Measurements from ENCODE around the gene HERC2.

Gene HERC2

DNA sequence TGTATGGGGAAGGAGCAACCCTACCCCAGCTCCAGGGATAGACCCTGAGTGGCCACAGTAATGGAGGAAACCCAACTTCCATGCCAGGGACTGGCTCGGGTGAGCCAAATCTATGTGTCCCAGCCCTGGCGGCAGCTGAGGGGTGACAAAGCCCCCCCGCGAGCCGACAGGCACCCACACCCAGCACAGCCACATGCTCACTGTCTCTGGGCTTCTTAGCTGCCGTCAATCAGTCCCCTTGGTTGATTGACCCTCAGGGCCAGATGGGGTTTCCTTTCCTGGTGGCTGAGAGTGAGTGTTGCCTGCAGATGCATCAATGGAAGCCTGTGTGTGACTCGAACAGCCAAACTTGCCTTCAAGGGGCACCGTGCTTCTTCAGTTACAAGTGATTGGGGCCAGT lies 220.8 kb downstream of the HERC2 start:
- Histone ChIP-seq H3K27ac (ENCODE audit: low read depth, low read length) (no peak overlapping the region), H3K36me3 (ENCODE audit: control insufficient read depth in 5 of 5, insufficient read depth in 5 of 5, low read length in 5 of 5) (no peaks in the 10 kb centered on the region), H3K9me3 (ENCODE audit: control insufficient read depth in 5 of 5, low read length in 5 of 5) (peaks cover 0 to 3% (median 0%) of the 10 kb centered on the region in 5 donors), H3K27me3 (ENCODE audit: control insufficient read depth in 5 of 5, insufficient read depth in 4 of 5, low read length in 5 of 5) (peaks cover 6 to 75% (median 56%) of the 10 kb centered on the region in 5 donors), H3K4me3 (ENCODE audit: low read depth in 1 of 5, low read length in 5 of 5) (no peak overlapping the region), H3K4me1 (ENCODE audit: control insufficient read depth in 5 of 5, insufficient read depth in 5 of 5, low read length in 5 of 5) (peaks cover 0 to 25% (median 19%) of the 10 kb centered on the region in 5 donors), H3K9ac (ENCODE audit: low read length in 5 of 5) (no peak overlapping the region)

DNA sequence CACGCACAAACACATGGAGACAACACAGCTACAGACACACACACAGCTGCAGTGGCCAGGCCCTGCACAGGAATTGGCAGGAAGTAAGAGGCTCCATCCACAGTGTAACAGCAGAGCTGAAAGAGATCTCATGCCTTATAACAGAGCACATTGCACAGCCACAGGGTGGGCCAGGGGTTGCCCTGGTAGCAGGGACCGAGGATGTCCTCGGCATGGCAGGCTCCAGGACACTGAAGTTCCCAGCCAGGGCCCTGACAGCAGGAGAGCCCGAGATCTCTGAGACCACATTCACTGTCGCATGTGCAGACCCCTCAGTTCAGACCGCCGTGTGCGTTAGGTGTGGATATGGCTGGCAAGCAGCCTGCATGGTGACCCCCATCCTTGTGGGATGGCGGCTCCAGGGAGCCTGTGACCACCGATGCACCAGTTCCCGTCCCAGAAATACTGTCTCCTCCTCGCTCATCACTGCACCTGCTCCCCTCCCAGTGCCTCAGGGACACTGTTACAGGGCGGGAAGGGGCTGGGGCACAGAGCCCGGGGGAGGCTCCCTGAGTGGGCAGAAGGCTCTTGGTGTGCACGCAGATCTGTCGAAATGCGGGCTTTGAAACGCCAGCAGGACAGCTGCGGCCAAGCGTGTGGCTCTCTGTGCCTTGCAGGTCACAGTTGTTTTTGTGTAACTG lies 221.3 kb downstream of the HERC2 start:
- no peak overlapping the region for H3K27ac ChIP-seq (ENCODE audit: low read depth, low read length)
- H3K4me1 ChIP-seq (ENCODE audit: control insufficient read depth in 5 of 5, insufficient read depth in 5 of 5, low read length in 5 of 5) = peaks cover 2 to 28% (median 23%) of the 10 kb centered on the region in 5 donors
- no peaks in the 10 kb centered on the region for H3K36me3 ChIP-seq (ENCODE audit: control insufficient read depth in 5 of 5, insufficient read depth in 5 of 5, low read length in 5 of 5)
- H3K9me3 ChIP-seq (ENCODE audit: control insufficient read depth in 5 of 5, low read length in 5 of 5) = peaks cover 0 to 3% (median 0%) of the 10 kb centered on the region in 5 donors
- H3K4me3 ChIP-seq (ENCODE audit: low read depth in 1 of 5, low read length in 5 of 5) = no peak overlapping the region
- no peak overlapping the region for H3K9ac ChIP-seq (ENCODE audit: low read length in 5 of 5)
- H3K27me3 ChIP-seq (ENCODE audit: control insufficient read depth in 5 of 5, insufficient read depth in 4 of 5, low read length in 5 of 5) = peaks cover 8 to 75% (median 56%) of the 10 kb centered on the region in 5 donors

DNA sequence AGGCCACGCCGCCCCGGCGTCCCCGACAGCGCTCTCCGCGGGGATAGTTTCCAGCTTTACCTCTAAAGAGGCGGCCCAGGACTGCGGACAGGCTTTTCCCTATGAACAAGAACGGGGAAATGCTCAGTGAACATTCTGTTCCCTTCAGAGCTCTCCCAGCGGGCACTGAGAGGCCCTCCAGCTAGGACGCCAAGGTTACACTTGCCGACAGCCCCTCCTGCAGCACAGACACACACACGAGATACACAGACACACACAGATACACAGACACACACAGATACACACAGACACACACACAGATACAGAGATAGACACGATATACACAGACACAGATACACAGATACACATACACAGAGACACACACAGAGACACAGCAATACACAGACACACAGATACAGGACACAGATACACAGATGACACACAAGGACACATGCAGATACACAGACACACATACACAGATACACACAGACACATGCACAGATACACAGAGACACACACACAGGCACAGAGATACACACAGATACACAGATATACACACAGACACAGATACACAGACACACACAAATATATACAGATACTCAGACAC lies 222.3 kb downstream of the HERC2 start:
- Histone ChIP-seq H3K36me3 (ENCODE audit: control insufficient read depth in 5 of 5, insufficient read depth in 5 of 5, low read length in 5 of 5) (no peaks in the 10 kb centered on the region), H3K4me3 (ENCODE audit: low read depth in 1 of 5, low read length in 5 of 5) (peak overlapping the region in 2 of 5 donors; percentile 31 to 41), H3K27me3 (ENCODE audit: control insufficient read depth in 5 of 5, insufficient read depth in 4 of 5, low read length in 5 of 5) (peaks cover 10 to 70% (median 52%) of the 10 kb centered on the region in 5 donors), H3K9ac (ENCODE audit: low read length in 5 of 5) (no peak overlapping the region), H3K9me3 (ENCODE audit: control insufficient read depth in 5 of 5, low read length in 5 of 5) (peaks cover 0 to 3% (median 0%) of the 10 kb centered on the region in 5 donors), H3K4me1 (ENCODE audit: control insufficient read depth in 5 of 5, insufficient read depth in 5 of 5, low read length in 5 of 5) (peaks cover 4 to 38% (median 31%) of the 10 kb centered on the region in 5 donors), H3K27ac (ENCODE audit: low read depth, low read length) (no peak overlapping the region)

DNA sequence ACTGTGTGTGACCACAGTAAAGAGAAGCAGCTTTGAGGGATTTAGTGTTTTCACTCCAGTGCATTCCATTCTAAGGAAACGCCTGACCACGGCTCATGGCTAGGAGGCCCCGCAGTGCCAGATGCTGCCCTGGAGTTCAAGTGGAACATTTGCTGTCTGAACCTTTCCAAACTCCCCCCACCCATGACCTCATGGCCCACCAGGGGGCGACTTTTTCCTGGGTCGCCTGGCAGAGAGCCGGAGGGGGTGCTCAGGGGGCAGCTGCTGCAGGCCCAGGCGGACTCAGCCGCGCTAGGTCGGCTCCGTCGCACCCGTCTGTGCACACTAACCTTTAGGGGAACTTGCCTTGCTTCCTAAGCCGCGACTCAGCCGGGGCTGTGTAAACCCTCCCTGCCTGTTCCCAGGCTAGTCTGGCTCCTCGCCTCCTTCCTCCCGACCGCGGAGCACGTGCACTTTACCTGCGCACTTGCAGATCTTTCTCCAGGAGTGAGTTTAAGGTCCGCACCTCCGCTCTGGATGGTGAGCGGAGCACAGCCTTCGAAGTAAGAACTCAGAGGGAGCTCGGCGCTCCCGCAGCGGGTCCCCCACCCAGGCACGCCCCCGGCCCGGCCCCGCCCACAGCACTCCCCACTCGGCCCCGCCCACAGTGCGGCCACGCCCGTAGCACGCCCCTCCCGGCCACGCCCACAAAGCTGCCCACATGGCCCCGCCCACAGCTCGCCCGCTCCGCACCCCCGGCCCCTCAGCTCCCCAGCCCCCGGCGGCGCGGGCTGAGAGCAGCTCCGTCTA lies 223.0 kb downstream of the HERC2 start, which contains the start of gene OCA2:
Gene OCA2, minus strand, starts transcription at position 550 of the 789 bp plus-strand sequence. CDS start 17,441 bp downstream, outside the sequence.
- peaks cover 0 to 3% (median 0%) of the 10 kb centered on the region in 5 donors for H3K9me3 ChIP-seq (ENCODE audit: control insufficient read depth in 5 of 5, low read length in 5 of 5)
- no peak within 1 kb of the TSS for H3K9ac ChIP-seq (ENCODE audit: low read length in 5 of 5)
- no peaks in the 10 kb centered on the region for H3K36me3 ChIP-seq (ENCODE audit: control insufficient read depth in 5 of 5, insufficient read depth in 5 of 5, low read length in 5 of 5)
- peaks cover 15 to 71% (median 58%) of the 10 kb centered on the region in 5 donors for H3K27me3 ChIP-seq (ENCODE audit: control insufficient read depth in 5 of 5, insufficient read depth in 4 of 5, low read length in 5 of 5)
- H3K4me1 ChIP-seq (ENCODE audit: control insufficient read depth in 5 of 5, insufficient read depth in 5 of 5, low read length in 5 of 5) = peaks cover 4 to 43% (median 36%) of the 10 kb centered on the region in 5 donors
- peak within 1 kb of the TSS in 3 of 5 donors; percentile 31 to 41 (median 32) for H3K4me3 ChIP-seq (ENCODE audit: low read depth in 1 of 5, low read length in 5 of 5)
- H3K27ac ChIP-seq (ENCODE audit: low read depth, low read length) = no peak within 1 kb of the TSS

DNA sequence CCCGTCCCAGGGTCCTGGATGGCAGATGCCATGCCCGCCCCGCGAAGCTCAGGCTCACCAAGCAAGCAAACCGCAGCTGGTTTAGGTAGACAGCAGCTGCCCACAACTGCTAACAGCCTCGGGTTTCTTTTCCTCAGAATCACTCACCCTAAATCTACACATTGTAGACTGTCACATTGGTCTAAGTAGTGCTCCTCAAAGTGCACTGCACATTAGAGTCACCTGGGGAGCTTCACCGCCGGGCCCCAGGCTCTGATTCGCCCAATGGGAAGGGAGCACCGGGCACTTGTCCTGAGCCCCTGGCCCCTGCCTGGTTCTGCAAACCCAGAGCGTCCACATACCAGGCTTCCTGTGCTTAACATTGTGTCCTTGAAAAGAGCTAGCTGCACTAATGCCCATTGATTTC lies 223.6 kb downstream of the HERC2 start:
- H3K36me3 ChIP-seq (ENCODE audit: control insufficient read depth in 5 of 5, insufficient read depth in 5 of 5, low read length in 5 of 5) = no peaks in the 10 kb centered on the region
- no peak overlapping the region for H3K27ac ChIP-seq (ENCODE audit: low read depth, low read length)
- peaks cover 21 to 77% (median 61%) of the 10 kb centered on the region in 5 donors for H3K27me3 ChIP-seq (ENCODE audit: control insufficient read depth in 5 of 5, insufficient read depth in 4 of 5, low read length in 5 of 5)
- H3K9ac ChIP-seq (ENCODE audit: low read length in 5 of 5) = no peak overlapping the region
- peaks cover 0 to 3% (median 0%) of the 10 kb centered on the region in 5 donors for H3K9me3 ChIP-seq (ENCODE audit: control insufficient read depth in 5 of 5, low read length in 5 of 5)
- H3K4me3 ChIP-seq (ENCODE audit: low read depth in 1 of 5, low read length in 5 of 5) = no peak overlapping the region
- peaks cover 4 to 43% (median 36%) of the 10 kb centered on the region in 5 donors for H3K4me1 ChIP-seq (ENCODE audit: control insufficient read depth in 5 of 5, insufficient read depth in 5 of 5, low read length in 5 of 5)

DNA sequence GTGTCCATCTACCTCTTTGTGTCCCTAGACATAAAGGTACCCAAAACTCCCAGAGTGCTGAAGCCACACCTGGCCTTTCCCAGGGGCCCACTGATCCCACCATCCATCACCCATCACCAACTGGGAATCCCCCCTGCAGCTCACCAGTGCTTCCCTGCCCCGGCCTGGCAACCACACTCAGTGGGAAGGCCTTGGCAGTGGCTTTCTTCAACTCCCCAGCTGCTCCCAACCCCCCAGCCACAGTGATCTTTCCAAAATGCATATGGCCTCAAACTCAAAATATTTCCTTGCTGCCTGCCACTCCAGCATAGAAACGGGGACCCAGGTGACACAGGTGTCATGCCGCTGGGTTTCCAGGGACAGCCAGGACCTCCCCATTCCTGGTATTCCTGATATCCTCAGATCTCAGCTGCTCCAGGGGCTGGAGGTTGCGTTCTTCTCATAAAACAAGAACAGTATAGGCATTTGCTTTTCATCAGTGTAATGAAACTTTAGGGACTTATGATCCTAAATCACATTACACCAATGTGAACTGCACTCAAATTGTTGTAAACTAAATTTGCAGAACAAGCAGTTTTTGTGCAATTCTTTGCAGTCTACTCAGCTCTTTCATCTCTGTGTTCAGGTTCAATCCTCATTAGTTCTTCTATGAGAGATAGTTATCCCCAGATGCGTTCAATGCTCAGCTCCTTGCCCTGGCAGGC lies 224.2 kb downstream of the HERC2 start:
- Histone ChIP-seq H3K36me3 (ENCODE audit: control insufficient read depth in 5 of 5, insufficient read depth in 5 of 5, low read length in 5 of 5) (no peaks in the 10 kb centered on the region), H3K27ac (ENCODE audit: low read depth, low read length) (no peak overlapping the region), H3K27me3 (ENCODE audit: control insufficient read depth in 5 of 5, insufficient read depth in 4 of 5, low read length in 5 of 5) (peaks cover 22 to 75% (median 62%) of the 10 kb centered on the region in 5 donors), H3K9ac (ENCODE audit: low read length in 5 of 5) (no peak overlapping the region), H3K4me3 (ENCODE audit: low read depth in 1 of 5, low read length in 5 of 5) (no peak overlapping the region), H3K9me3 (ENCODE audit: control insufficient read depth in 5 of 5, low read length in 5 of 5) (peaks cover 0 to 3% (median 0%) of the 10 kb centered on the region in 5 donors), H3K4me1 (ENCODE audit: control insufficient read depth in 5 of 5, insufficient read depth in 5 of 5, low read length in 5 of 5) (peaks cover 4 to 43% (median 36%) of the 10 kb centered on the region in 5 donors)

DNA sequence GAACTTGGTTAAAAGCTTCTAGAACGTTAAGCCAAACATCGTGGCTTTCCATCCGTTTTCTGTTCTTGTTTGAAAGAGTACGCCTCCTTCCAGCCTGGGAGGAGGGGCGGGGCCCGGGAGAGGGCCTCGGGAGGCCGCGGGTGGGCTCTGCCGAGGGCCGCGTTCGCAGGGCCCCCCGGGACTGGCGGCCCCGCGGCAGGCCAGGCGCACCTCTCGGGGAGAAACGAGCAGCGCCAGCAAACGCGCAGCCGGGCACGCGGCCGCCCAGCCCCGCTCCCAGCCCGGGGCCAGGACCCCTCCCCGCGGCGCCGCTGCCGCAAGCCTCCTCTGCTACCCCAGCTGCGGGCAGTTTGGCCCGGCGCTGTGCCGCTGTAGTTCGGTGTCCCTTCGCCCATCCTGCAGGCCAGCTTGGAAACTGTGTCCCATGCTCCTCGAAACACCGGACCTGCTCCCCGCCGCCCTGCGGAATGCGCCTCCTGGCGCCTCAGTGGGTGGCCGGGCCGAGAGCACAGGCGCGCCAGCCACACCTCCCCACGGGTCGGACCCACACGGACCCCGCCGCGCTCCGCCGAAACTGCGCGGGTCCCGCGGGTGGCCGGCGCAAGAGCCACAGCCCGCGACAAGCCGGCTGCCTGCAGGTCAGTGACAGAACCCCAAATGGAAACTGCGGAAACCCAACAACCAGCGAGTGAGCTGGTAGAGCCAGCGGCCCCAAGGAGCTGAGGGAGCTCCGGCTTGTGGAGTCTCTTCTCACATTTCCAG lies 225.1 kb downstream of the HERC2 start:
- peak overlapping the region in 2 of 5 donors; percentile 48 to 67 for H3K9ac ChIP-seq (ENCODE audit: low read length in 5 of 5)

DNA sequence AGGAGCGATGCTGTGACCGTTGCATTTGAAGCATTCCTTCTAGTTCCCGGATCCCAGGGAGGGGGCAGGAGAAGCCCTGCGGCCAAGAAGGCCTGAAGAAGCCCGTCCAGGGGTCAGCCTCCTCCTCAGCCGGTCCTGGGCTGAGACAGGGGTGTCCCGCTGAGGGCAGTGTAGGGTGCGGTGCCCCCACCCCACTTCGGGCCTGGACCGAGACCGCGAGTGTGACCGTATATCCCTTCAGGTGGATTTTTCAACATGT lies 225.6 kb downstream of the HERC2 start:
- Histone ChIP-seq H3K27ac (ENCODE audit: low read depth, low read length) (no peak overlapping the region), H3K9ac (ENCODE audit: low read length in 5 of 5) (peak overlapping the region in 3 of 5 donors; percentile 23 to 67 (median 48)), H3K9me3 (ENCODE audit: control insufficient read depth in 5 of 5, low read length in 5 of 5) (peaks cover 1 to 5% (median 3%) of the 10 kb centered on the region in 5 donors), H3K4me3 (ENCODE audit: low read depth in 1 of 5, low read length in 5 of 5) (peak overlapping the region; percentile 7 to 69 (median 65)), H3K4me1 (ENCODE audit: control insufficient read depth in 5 of 5, insufficient read depth in 5 of 5, low read length in 5 of 5) (peaks cover 4 to 43% (median 36%) of the 10 kb centered on the region in 5 donors), H3K27me3 (ENCODE audit: control insufficient read depth in 5 of 5, insufficient read depth in 4 of 5, low read length in 5 of 5) (peaks cover 22 to 72% (median 62%) of the 10 kb centered on the region in 5 donors), H3K36me3 (ENCODE audit: control insufficient read depth in 5 of 5, insufficient read depth in 5 of 5, low read length in 5 of 5) (no peaks in the 10 kb centered on the region)

More for the DNA sequence above, 225.1 kb downstream of the HERC2 start:
- H3K9me3 ChIP-seq (ENCODE audit: control insufficient read depth in 5 of 5, low read length in 5 of 5) = peaks cover 0 to under 1% (median 0%) of the 10 kb centered on the region in 5 donors
- no peak overlapping the region for H3K27ac ChIP-seq (ENCODE audit: low read depth, low read length)
- H3K27me3 ChIP-seq (ENCODE audit: control insufficient read depth in 5 of 5, insufficient read depth in 4 of 5, low read length in 5 of 5) = peaks cover 22 to 71% (median 62%) of the 10 kb centered on the region in 5 donors
- H3K4me1 ChIP-seq (ENCODE audit: control insufficient read depth in 5 of 5, insufficient read depth in 5 of 5, low read length in 5 of 5) = peaks cover 4 to 43% (median 36%) of the 10 kb centered on the region in 5 donors
- H3K36me3 ChIP-seq (ENCODE audit: control insufficient read depth in 5 of 5, insufficient read depth in 5 of 5, low read length in 5 of 5) = no peaks in the 10 kb centered on the region
- peak overlapping the region; percentile 7 to 69 (median 65) for H3K4me3 ChIP-seq (ENCODE audit: low read depth in 1 of 5, low read length in 5 of 5)

Measured in subcutaneous abdominal adipose tissue (tissue), 5 donors.